ENCODE measurements around the gene ITPR2.

DNA sequence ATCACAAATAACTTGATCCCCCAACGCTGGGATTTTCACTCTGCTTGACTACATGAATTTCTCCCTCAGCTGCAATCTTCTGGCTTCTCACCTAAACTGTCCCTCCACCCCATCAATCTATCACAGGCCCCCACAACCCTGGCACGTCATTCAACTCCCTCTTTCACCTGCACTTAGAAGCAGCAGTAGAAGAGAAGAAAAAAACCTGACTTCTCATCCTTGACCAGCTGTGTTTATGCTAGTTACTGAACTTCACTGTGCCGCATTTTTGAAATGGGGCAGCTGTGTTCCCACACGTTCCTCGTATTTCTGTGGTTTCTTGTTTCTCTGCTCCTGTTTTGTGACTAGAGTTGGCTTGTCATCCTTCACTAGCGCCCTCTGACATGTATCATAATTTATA, 35.0 kb downstream of the ITPR2 start:
- TF ChIP-seq, protein P1, sequence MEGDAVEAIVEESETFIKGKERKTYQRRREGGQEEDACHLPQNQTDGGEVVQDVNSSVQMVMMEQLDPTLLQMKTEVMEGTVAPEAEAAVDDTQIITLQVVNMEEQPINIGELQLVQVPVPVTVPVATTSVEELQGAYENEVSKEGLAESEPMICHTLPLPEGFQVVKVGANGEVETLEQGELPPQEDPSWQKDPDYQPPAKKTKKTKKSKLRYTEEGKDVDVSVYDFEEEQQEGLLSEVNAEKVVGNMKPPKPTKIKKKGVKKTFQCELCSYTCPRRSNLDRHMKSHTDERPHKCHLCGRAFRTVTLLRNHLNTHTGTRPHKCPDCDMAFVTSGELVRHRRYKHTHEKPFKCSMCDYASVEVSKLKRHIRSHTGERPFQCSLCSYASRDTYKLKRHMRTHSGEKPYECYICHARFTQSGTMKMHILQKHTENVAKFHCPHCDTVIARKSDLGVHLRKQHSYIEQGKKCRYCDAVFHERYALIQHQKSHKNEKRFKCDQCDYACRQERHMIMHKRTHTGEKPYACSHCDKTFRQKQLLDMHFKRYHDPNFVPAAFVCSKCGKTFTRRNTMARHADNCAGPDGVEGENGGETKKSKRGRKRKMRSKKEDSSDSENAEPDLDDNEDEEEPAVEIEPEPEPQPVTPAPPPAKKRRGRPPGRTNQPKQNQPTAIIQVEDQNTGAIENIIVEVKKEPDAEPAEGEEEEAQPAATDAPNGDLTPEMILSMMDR (IDR thresholded peaks at IDR 0.05; ENCODE audit: low read length) = no peak
- TF ChIP-seq EZH2 (optimal IDR thresholded peaks at IDR 0.05; ENCODE audit: low read depth, low read length) (no peak), EZH2phosphoT487 (IDR thresholded peaks at IDR 0.05; ENCODE audit: low read length) (no peak)

Data from MM.1S (cell line).